K562 (cell line): Measurements from ENCODE around the gene SETMAR. TPM values are rescaled to one million over a fixed set of nuclear protein-coding genes. Genes with fewer than 3 reads are reported as not detected.

Source experiments
- BHLHE40 ChIP-seq: IDR thresholded peaks from 2 replicates; pipeline ENCODE4 v1.6.1; 2011; ENCODE audit warnings: low read length, improper control_type of control experiment
- CHD4 ChIP-seq: fragments of 200-600 bp; sonication (generic); IDR thresholded peaks from 3 replicates; pipeline ENCODE4 v1.6.1; 2012; ENCODE audit warnings: low read depth, mild to moderate bottlenecking, mixed read lengths, low read length, inconsistent platforms; ENCODE audit not compliant: insufficient read depth, insufficient replicate concordance, poor library complexity, severe bottlenecking
- EWSR1 ChIP-seq: fragments of 450-650 bp; IDR thresholded peaks from 2 replicates; pipeline ENCODE4 v1.6.1; 2018; ENCODE audit warnings: borderline replicate concordance, mild to moderate bottlenecking, low read depth, moderate library complexity; ENCODE audit not compliant: partially characterized antibody
- GABPB1 ChIP-seq: sonication (generic); formaldehyde crosslinking; IDR thresholded peaks from 2 replicates; pipeline ENCODE4 v1.8.0; 2022; ENCODE audit warnings: mild to moderate bottlenecking, missing genetic modification reagents
- NFIC ChIP-seq: fragments of 450-650 bp; IDR thresholded peaks from 2 replicates; pipeline ENCODE4 v1.6.1; 2017; ENCODE audit warnings: mild to moderate bottlenecking, inconsistent platforms
- POLR2A ChIP-seq: fragments of 450-650 bp; conservative IDR thresholded peaks from 2 replicates; pipeline ENCODE4 v1.6.1; 2016
- PTRF ChIP-seq: fragments of 450-650 bp; IDR thresholded peaks from 2 replicates; pipeline ENCODE4 v1.6.1; 2016; ENCODE audit warnings: mild to moderate bottlenecking, missing genetic modification characterization, missing compliant biosample characterization
- SAFB ChIP-seq: fragments of 200-400 bp; formaldehyde crosslinking; IDR thresholded peaks from 2 replicates; pipeline ENCODE4 v1.6.1; 2017; ENCODE audit warnings: low read depth, low read length, borderline replicate concordance
- SETDB1 ChIP-seq: IDR thresholded peaks from one replicate; pipeline ENCODE4 v1.6.1; 2012; ENCODE audit warnings: low read length, control low read depth, inconsistent platforms
- SMAD1 ChIP-seq: fragments of 150-350 bp; IDR thresholded peaks from 2 replicates; pipeline ENCODE4 v1.6.1; 2014; ENCODE audit warnings: low read length, low read depth; ENCODE audit not compliant: partially characterized antibody
- SREBF1 ChIP-seq: fragments of 150-350 bp; IDR thresholded peaks from 2 replicates; pipeline ENCODE4 v1.6.1; 2014; ENCODE audit warnings: antibody characterized with exemption, low read depth, low read length, borderline replicate concordance
- TAF15 ChIP-seq: fragments of 200-400 bp; formaldehyde crosslinking; IDR thresholded peaks from 2 replicates; pipeline ENCODE4 v1.6.1; 2017; ENCODE audit warnings: mild to moderate bottlenecking, low read depth, low read length, moderate library complexity
- TARDBP ChIP-seq: fragments of 450-650 bp; IDR thresholded peaks from 2 replicates; pipeline ENCODE4 v1.6.1; 2016
- ZBTB7A ChIP-seq: IDR thresholded peaks from 2 replicates; pipeline ENCODE4 v1.6.1; 2011; ENCODE audit warnings: low read depth, mild to moderate bottlenecking, low read length, moderate library complexity, borderline replicate concordance; ENCODE audit not compliant: control insufficient read depth
- ZNF134 ChIP-seq: fragments of 250-450 bp; sonication (Bioruptor Pico); conservative IDR thresholded peaks from 2 replicates; pipeline ENCODE4 v1.4.0; 2020
- ZNF668 ChIP-seq: fragments of 250-450 bp; sonication (Bioruptor Pico); IDR thresholded peaks from 2 replicates; pipeline ENCODE4 v1.8.0; 2022; ENCODE audit warnings: mild to moderate bottlenecking, inconsistent platforms
- polyA plus RNA-seq, 8 experiments: library from polyadenylated mRNA; depleted of rRNA in 4 of 8; stranded (reverse) in 5 of 8; unstranded in 3 of 8; fragments of >200 nt; fragmentation: Nextera tagmentation in 2 of 8; fragmentation: Illumina TruSeq in 1 of 8; extraction: Ambion mirVana in 2 of 8; extraction: Trizol in 1 of 8; gene quantifications; 2 replicates each; pipeline versions ENCODE4 v1.2.1 to v1.2.3, GENCODE V29; 2011 to 2014; ENCODE audit warnings: inconsistent platforms in 1 of 8, missing spikeins in 1 of 8
- total RNA-seq, 7 experiments: library from RNA; depleted of rRNA in 6 of 7; stranded (reverse); fragments of >200 nt in 6 of 7; fragmentation: Illumina TruSeq in 2 of 7; extraction: Trizol in 2 of 7; gene quantifications; 2 replicates each; pipeline versions ENCODE4 v1.2.1 to v1.2.3, GENCODE V29; 2011 to 2021; ENCODE audit warnings: low replicate concordance in 1 of 7
- TF ChIP-seq, protein P1 (sequence below): fragments of 150-350 bp; IDR thresholded peaks from 2 replicates; pipeline ENCODE4 v1.6.1; 2014; ENCODE audit warnings: low read depth, mild to moderate bottlenecking, low read length, borderline replicate concordance
- TF ChIP-seq, protein P2 (sequence below): sonication (generic); formaldehyde crosslinking; IDR thresholded peaks from 2 replicates; pipeline ENCODE4 v1.8.1; 2023; ENCODE audit warnings: mild to moderate bottlenecking, missing genetic modification reagents
- TF ChIP-seq, protein P3 (sequence below): sonication (generic); formaldehyde crosslinking; IDR thresholded peaks from 2 replicates; pipeline ENCODE4 v1.8.0; 2023; ENCODE audit warnings: mild to moderate bottlenecking, missing genetic modification reagents
- TF ChIP-seq, protein P4 (sequence below): fragments of 250-450 bp; sonication (Bioruptor Pico); IDR thresholded peaks from 2 replicates; pipeline ENCODE4 v1.4.0; 2020

The SETMAR gene
- total and polyA plus RNA-seq, 9 of the 15 experiments (the other 6 are each of a cell fraction or from before 2014, with no cell fraction given): 5.5 to 25.1 (median 18.2) TPM

DNA sequence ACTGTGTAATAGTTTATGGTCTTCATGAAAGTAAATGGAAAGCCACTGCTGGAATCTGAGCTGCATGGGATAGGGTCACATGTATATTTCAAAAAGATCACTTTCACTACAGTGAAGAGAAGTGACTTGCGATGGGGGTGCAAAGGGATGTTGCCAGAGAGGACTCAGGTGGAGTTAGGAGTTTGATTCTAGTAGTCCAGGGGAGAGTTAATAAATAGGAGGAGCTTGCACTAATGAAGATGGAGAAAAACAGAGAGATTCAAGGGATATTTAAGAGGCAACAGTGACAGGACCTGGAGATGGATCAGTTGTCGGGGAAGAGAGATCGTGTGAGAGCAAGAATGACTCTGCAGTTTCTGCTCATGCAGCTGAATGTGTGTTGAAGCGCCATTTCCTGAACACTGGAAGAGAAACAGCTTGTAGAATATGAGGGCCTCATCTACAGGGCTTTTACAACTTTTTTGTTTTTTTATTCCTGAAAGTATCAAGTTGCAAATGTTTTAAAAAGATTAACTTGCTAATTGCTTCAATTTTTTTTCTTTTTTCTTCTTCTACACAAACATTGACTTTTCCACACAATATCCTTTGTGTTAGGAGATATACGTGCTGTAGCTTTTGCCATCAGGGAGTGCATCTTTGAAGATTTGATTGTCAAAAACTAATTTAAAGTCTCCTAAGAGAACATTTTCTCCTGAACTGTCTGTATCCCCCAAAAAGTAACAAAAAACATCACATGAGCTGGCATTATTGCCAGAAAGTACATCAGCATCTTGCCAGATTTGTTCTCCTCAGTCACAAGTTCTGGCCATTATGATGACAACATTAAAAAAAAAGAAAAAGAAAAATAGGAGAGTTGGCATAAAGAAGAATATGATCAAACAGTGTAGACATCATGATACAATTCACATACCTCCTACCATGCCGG lies 37.5 kb downstream of the SETMAR start (continued):
- TF ChIP-seq, protein P1, sequence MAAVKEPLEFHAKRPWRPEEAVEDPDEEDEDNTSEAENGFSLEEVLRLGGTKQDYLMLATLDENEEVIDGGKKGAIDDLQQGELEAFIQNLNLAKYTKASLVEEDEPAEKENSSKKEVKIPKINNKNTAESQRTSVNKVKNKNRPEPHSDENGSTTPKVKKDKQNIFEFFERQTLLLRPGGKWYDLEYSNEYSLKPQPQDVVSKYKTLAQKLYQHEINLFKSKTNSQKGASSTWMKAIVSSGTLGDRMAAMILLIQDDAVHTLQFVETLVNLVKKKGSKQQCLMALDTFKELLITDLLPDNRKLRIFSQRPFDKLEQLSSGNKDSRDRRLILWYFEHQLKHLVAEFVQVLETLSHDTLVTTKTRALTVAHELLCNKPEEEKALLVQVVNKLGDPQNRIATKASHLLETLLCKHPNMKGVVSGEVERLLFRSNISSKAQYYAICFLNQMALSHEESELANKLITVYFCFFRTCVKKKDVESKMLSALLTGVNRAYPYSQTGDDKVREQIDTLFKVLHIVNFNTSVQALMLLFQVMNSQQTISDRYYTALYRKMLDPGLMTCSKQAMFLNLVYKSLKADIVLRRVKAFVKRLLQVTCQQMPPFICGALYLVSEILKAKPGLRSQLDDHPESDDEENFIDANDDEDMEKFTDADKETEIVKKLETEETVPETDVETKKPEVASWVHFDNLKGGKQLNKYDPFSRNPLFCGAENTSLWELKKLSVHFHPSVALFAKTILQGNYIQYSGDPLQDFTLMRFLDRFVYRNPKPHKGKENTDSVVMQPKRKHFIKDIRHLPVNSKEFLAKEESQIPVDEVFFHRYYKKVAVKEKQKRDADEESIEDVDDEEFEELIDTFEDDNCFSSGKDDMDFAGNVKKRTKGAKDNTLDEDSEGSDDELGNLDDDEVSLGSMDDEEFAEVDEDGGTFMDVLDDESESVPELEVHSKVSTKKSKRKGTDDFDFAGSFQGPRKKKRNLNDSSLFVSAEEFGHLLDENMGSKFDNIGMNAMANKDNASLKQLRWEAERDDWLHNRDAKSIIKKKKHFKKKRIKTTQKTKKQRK: no peak
- TF ChIP-seq NFIC (0 out of 2 replicates have a peak, but pooled peaks have one; percentile 4), SMAD1 (no peak), SAFB (no peak), TAF15 (no peak), SREBF1 (no peak), BHLHE40 (peak; percentile 35; the same call in 1 of the 2 replicates), SETDB1 (no peak), TARDBP (no peak), EWSR1 (no peak), CHD4 (no peak), PTRF (tag) (no peak), ZNF668 (CRISPR knock-in tag) (0 out of 2 replicates have a peak, but pooled peaks have one; percentile 64), ZNF134 (CRISPR knock-in tag) (no peak), GABPB1 (CRISPR knock-in tag) (no peak), ZBTB7A (no peak), POLR2A (no peak)
- TF ChIP-seq, protein P2, sequence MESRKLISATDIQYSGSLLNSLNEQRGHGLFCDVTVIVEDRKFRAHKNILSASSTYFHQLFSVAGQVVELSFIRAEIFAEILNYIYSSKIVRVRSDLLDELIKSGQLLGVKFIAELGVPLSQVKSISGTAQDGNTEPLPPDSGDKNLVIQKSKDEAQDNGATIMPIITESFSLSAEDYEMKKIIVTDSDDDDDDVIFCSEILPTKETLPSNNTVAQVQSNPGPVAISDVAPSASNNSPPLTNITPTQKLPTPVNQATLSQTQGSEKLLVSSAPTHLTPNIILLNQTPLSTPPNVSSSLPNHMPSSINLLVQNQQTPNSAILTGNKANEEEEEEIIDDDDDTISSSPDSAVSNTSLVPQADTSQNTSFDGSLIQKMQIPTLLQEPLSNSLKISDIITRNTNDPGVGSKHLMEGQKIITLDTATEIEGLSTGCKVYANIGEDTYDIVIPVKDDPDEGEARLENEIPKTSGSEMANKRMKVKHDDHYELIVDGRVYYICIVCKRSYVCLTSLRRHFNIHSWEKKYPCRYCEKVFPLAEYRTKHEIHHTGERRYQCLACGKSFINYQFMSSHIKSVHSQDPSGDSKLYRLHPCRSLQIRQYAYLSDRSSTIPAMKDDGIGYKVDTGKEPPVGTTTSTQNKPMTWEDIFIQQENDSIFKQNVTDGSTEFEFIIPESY: no peak
- TF ChIP-seq, protein P3, sequence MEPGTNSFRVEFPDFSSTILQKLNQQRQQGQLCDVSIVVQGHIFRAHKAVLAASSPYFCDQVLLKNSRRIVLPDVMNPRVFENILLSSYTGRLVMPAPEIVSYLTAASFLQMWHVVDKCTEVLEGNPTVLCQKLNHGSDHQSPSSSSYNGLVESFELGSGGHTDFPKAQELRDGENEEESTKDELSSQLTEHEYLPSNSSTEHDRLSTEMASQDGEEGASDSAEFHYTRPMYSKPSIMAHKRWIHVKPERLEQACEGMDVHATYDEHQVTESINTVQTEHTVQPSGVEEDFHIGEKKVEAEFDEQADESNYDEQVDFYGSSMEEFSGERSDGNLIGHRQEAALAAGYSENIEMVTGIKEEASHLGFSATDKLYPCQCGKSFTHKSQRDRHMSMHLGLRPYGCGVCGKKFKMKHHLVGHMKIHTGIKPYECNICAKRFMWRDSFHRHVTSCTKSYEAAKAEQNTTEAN (CRISPR knock-in tag): no peak
- TF ChIP-seq, protein P4, sequence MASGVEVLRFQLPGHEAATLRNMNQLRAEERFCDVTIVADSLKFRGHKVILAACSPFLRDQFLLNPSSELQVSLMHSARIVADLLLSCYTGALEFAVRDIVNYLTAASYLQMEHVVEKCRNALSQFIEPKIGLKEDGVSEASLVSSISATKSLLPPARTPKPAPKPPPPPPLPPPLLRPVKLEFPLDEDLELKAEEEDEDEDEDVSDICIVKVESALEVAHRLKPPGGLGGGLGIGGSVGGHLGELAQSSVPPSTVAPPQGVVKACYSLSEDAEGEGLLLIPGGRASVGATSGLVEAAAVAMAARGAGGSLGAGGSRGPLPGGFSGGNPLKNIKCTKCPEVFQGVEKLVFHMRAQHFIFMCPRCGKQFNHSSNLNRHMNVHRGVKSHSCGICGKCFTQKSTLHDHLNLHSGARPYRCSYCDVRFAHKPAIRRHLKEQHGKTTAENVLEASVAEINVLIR: no peak
